ENCODE results near the gene LRRC27.

- TF ChIP-seq EZH2 (IDR thresholded peaks at IDR 0.05; ENCODE audit: insufficient read depth, poor library complexity, severe bottlenecking) (no peak), EZH2phosphoT487 (IDR thresholded peaks at IDR 0.05; ENCODE audit: insufficient read depth, low read depth) (no peak)
These were observed 83.3 kb downstream of the LRRC27 start for GRCh38 chr10:132415255-132415654.
